Kidney (tissue), 14 donors: Measurements from ENCODE around the gene ARX. TPM values are rescaled to one million over a fixed set of nuclear protein-coding genes. Genes with fewer than 3 reads are reported as not detected.

ENCODE experiments used
- DNase-seq, 5 donors: peaks; one replicate each; pipeline ENCODE4 v3.0.0-alpha.2; 2013 to 2020
- FAIRE-seq: peaks from 2 replicates; lab custom pipeline; 2012; peaks lifted over from hg19 to GRCh38; lab: Jason Lieb, UNC
- H3K27ac ChIP-seq, 2 donors: one replicate each; pipeline ENCODE4 v1.7.0; 2013; ENCODE audit warnings: low read depth in 2 of 2, low read length in 2 of 2, inconsistent platforms in 1 of 2
- H3K27me3 ChIP-seq: one replicate; pipeline ENCODE4 v1.7.1; 2013; ENCODE audit warnings: low read length, inconsistent platforms; ENCODE audit not compliant: control insufficient read depth, insufficient read depth
- H3K36me3 ChIP-seq, 3 donors: one replicate each; pipeline versions ENCODE4 v1.7.0 to v1.7.1; 2013; ENCODE audit warnings: low read length in 3 of 3, control low read depth in 1 of 3, inconsistent platforms in 1 of 3; ENCODE audit not compliant: insufficient read depth in 3 of 3, control insufficient read depth in 2 of 3
- H3K4me1 ChIP-seq, 3 donors: one replicate each; pipeline versions ENCODE4 v1.7.0 to v1.7.1; 2013; ENCODE audit warnings: low read length in 3 of 3, inconsistent platforms in 1 of 3, low read depth in 1 of 3; ENCODE audit not compliant: control insufficient read depth in 2 of 3, insufficient read depth in 2 of 3
- H3K4me3 ChIP-seq, 3 donors: one replicate each; pipeline versions ENCODE4 v1.7.0 to v1.8.1; 2013; ENCODE audit warnings: low read length in 3 of 3, control low read depth in 1 of 3, inconsistent platforms in 1 of 3
- H3K9ac ChIP-seq, 3 donors: one replicate each; pipeline versions ENCODE4 v1.7.0 to v1.7.1; 2013; ENCODE audit warnings: low read length in 3 of 3, control low read depth in 1 of 3, inconsistent platforms in 1 of 3
- H3K9me3 ChIP-seq, 3 donors: one replicate each; pipeline versions ENCODE4 v1.7.0 to v1.7.1; 2013; ENCODE audit warnings: low read length in 3 of 3, control low read depth in 1 of 3, inconsistent platforms in 1 of 3; ENCODE audit not compliant: control insufficient read depth in 2 of 3, insufficient read depth in 1 of 3
- intact Hi-C: fragments of 100-400 bp; cut with DNase I; formaldehyde crosslinking; loops from one replicate; pipeline ENCODE4 v1.11.1; 2022
- polyA plus RNA-seq: library from polyadenylated mRNA; stranded (reverse); fragments of 350-450 nt; fragmentation: Illumina TruSeq; extraction: RNeasy Lipid Tissue Mini Kit (QIAGEN cat#74804); gene quantifications from one replicate; pipeline ENCODE4 v1.2.3, GENCODE V29; 2014; ENCODE audit warnings: low read depth, low replicate concordance; ENCODE audit not compliant: insufficient read depth
- total RNA-seq: library from RNA; stranded (reverse); fragmentation: NEBNext Ultra II Directional; extraction: Animal tissue kit (Norgen Biotek cat#: 25700); gene quantifications from one replicate; pipeline ENCODE4 v1.2.1, GENCODE V29; 2021
- TF ChIP-seq, protein P1 (sequence below): IDR thresholded peaks from 3 replicates; pipeline ENCODE4 v1.5.1; 2012; ENCODE audit warnings: mild to moderate bottlenecking, moderate library complexity, borderline replicate concordance; ENCODE audit not compliant: insufficient read depth; ENCODE audit errors: extremely low read depth
- donor health status: control.
- donor health status: control.
- donor health status: control.
- donor health status: control.
- donor health status: control.
- donor health status: DM: yes; HTN: yes; CAD: no.
- donor health status: Normal renal cell carcinoma (clear cell type).

ARX gene
- total and polyA plus RNA-seq, 2 donors from 2014 or later: 0.13 to 0.31 TPM

DNA sequence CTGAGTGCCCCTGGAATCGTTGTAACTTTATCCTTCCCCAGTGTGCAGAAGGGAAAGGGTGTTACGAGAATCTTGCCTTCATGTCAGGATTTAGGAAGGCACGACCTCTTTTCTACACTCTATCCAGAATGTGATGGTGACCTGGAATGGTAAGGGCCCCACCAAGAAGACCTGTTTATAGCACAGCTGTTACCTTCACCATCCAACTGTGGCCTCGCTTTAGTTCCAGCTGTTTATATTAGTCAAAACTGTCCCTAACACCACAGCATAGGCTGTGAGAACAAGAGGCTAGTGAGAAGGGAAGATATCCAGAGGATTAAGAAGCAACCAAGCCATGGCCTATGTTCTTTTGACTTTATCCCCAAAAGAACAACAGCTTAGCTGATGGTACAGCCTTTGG lies 28.0 kb downstream of the ARX start:
- H3K4me1 ChIP-seq: no peaks in the 10 kb centered on the region
- no peak overlapping the region for H3K9ac ChIP-seq
- intact Hi-C loops: no loop called here
- FAIRE-seq (no peak), DNase-seq (no peak)
- H3K4me3 ChIP-seq: no peak overlapping the region
- H3K27me3 ChIP-seq: no peaks in the 10 kb centered on the region
- no peak overlapping the region for H3K27ac ChIP-seq
- TF ChIP-seq, protein P1, sequence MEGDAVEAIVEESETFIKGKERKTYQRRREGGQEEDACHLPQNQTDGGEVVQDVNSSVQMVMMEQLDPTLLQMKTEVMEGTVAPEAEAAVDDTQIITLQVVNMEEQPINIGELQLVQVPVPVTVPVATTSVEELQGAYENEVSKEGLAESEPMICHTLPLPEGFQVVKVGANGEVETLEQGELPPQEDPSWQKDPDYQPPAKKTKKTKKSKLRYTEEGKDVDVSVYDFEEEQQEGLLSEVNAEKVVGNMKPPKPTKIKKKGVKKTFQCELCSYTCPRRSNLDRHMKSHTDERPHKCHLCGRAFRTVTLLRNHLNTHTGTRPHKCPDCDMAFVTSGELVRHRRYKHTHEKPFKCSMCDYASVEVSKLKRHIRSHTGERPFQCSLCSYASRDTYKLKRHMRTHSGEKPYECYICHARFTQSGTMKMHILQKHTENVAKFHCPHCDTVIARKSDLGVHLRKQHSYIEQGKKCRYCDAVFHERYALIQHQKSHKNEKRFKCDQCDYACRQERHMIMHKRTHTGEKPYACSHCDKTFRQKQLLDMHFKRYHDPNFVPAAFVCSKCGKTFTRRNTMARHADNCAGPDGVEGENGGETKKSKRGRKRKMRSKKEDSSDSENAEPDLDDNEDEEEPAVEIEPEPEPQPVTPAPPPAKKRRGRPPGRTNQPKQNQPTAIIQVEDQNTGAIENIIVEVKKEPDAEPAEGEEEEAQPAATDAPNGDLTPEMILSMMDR: no peak
- H3K9me3 ChIP-seq: no peaks in the 10 kb centered on the region
- no peaks in the 10 kb centered on the region for H3K36me3 ChIP-seq

DNA sequence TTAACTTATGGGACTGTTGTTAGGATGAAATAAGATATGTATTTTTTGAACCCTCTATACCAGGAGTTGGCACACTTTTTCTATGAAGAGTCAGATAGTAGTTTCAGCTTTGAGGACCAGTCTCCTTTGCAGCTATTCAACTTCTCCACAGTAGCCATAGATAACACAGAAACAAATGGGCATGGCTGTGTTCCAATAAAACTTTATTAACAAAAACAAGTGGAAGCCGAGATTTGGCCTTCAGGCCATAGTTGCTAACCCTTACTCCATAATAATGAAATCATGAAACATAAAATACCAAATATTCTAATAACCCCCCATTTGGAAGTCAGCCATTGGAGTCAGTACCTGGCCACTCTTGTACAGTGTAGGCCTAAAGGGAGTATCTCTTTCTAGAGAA lies 30.6 kb downstream of the ARX start:
- H3K27ac ChIP-seq: no peak overlapping the region
- H3K27me3 ChIP-seq: peaks cover 2% of the 10 kb centered on the region
- H3K4me3 ChIP-seq: no peak overlapping the region
- no peaks in the 10 kb centered on the region for H3K9me3 ChIP-seq
- intact Hi-C loops: no loop called here
- no peaks in the 10 kb centered on the region for H3K36me3 ChIP-seq
- TF ChIP-seq, protein P1: no peak
- DNase-seq (no peak), FAIRE-seq (no peak)
- H3K4me1 ChIP-seq: no peaks in the 10 kb centered on the region
- H3K9ac ChIP-seq: no peak overlapping the region

DNA sequence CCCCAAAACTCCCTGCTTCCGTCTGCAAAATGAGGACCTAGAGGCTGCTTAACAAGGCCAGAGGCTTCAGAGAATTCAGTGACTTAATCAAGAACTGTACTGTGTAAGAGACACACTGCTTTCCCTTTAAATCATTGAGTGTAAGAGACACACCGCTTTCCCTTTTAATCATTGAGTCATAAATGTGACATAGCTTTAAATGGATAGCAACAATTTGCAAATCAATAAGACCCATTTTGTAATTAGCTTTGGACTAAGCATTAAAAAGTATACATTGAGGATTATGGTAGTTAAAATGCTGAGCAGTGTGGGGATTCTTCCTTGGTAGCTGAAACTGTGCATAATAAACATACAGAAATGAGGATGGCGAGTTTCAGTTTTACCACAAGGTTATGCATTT lies 31.8 kb downstream of the ARX start:
- TF ChIP-seq, protein P1: no peak
- FAIRE-seq (no peak), DNase-seq (no peak)
- no peaks in the 10 kb centered on the region for H3K36me3 ChIP-seq
- no peak overlapping the region for H3K9ac ChIP-seq
- intact Hi-C loops: no loop called here
- H3K4me3 ChIP-seq: no peak overlapping the region
- no peaks in the 10 kb centered on the region for H3K4me1 ChIP-seq
- no peak overlapping the region for H3K27ac ChIP-seq
- H3K9me3 ChIP-seq: no peaks in the 10 kb centered on the region
- H3K27me3 ChIP-seq: peaks cover 2% of the 10 kb centered on the region

- H3K36me3 ChIP-seq: no peaks in the 10 kb centered on the region
- peaks cover 2% of the 10 kb centered on the region for H3K27me3 ChIP-seq
- FAIRE-seq (no peak), DNase-seq (peak in 1 of 5 donors; percentile 24)
- H3K9me3 ChIP-seq: no peaks in the 10 kb centered on the region
- intact Hi-C loops: no loop called here
- no peak overlapping the region for H3K9ac ChIP-seq
- no peak overlapping the region for H3K4me3 ChIP-seq
- no peaks in the 10 kb centered on the region for H3K4me1 ChIP-seq
- TF ChIP-seq, protein P1: no peak
- no peak overlapping the region for H3K27ac ChIP-seq
Measured at GRCh38 chrX:24982306-24982965, 33.3 kb downstream of the ARX start.
